ENCODE results near the gene AK5.

Gene AK5

DNA sequence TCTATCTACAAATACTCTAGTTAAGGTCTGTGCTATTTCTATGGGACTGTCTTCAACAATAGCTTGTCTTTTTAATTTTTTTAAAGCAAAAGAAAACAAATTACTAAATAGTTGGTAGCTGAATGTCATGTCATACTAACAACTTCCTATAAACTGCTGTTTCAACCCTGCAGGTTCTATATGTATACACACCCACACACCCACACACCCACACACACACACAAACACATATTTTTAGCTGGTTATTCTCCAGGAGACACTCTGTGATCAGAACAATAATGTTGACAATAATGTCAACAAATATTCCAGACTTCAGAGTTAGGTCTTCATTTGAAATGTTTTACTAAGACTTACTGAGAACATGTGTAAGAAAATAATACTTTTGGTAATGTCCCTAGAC, 66.7 kb downstream of the AK5 start:
- no peak for DNase-seq (ENCODE audit: low read depth)
- TF ChIP-seq, protein P1, sequence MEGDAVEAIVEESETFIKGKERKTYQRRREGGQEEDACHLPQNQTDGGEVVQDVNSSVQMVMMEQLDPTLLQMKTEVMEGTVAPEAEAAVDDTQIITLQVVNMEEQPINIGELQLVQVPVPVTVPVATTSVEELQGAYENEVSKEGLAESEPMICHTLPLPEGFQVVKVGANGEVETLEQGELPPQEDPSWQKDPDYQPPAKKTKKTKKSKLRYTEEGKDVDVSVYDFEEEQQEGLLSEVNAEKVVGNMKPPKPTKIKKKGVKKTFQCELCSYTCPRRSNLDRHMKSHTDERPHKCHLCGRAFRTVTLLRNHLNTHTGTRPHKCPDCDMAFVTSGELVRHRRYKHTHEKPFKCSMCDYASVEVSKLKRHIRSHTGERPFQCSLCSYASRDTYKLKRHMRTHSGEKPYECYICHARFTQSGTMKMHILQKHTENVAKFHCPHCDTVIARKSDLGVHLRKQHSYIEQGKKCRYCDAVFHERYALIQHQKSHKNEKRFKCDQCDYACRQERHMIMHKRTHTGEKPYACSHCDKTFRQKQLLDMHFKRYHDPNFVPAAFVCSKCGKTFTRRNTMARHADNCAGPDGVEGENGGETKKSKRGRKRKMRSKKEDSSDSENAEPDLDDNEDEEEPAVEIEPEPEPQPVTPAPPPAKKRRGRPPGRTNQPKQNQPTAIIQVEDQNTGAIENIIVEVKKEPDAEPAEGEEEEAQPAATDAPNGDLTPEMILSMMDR (IDR thresholded peaks at IDR 0.05; ENCODE audit: insufficient read depth, low read depth, low read length, missing control alignments), result no peak
- no peak overlapping the region for H3K4me3 ChIP-seq (ENCODE audit: low read length)

DNA sequence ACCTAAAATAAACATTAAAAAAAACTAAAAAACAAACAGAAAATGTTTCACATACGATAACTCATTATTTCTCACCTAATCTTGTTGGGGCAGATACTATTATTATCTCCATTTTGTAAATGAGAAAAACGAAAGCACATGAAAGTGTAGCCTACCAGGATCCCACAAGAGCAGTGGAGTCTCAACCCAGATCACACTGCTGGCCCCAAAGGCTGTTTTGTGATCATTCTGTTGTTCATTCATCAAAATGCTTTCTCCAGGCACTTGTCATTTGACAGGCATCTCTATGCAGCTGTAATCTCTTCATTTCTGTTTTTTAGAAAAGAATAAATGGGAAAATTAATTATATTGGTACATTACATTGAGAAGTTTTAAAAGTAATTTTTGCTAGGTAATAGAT, 67.5 kb downstream of the AK5 start:
- no peak for DNase-seq (ENCODE audit: low read depth)
- TF ChIP-seq, protein P1 (IDR thresholded peaks at IDR 0.05; ENCODE audit: insufficient read depth, low read depth, low read length, missing control alignments), result no peak
- no peak overlapping the region for H3K4me3 ChIP-seq (ENCODE audit: low read length)

DNA sequence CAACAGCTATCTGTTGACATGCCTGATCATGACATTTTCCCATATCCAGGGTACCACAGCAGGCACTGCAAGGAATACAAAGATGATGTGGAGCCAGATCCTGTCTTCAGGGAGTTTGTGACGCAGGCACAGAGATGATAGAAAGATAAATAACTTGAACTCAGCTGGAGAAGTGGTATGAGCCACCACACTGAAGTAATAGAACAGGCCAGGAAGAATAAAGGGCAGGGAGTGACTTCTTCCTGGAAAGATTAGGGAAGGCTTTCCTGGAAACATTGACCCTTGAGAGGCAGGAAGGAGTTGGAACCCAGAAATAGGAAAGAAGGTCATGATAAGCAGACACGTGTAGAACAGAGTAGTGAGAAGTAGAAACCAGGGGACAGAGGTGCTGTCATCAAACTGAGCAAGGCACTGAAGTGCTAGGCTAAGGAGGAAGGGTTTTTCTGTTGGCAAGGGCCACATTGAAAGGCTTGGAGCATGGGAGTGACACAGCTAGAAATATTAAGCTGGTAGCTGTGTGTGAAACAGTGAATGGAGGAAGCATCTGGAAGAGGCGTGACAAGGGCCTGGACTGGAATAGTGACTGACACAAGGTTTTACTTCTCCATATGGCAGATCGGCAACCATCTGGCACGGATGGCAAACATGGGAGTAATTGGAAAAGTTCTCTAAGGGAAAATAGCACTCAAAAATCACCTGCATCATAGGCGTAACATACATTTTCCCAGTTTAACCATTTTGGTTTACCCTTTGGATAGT, 68.4 kb downstream of the AK5 start:
- DNase-seq (ENCODE audit: low read depth), result no peak
- TF ChIP-seq, protein P1 (IDR thresholded peaks at IDR 0.05; ENCODE audit: insufficient read depth, low read depth, low read length, missing control alignments), result no peak
- no peak overlapping the region for H3K4me3 ChIP-seq (ENCODE audit: low read length)

DNA sequence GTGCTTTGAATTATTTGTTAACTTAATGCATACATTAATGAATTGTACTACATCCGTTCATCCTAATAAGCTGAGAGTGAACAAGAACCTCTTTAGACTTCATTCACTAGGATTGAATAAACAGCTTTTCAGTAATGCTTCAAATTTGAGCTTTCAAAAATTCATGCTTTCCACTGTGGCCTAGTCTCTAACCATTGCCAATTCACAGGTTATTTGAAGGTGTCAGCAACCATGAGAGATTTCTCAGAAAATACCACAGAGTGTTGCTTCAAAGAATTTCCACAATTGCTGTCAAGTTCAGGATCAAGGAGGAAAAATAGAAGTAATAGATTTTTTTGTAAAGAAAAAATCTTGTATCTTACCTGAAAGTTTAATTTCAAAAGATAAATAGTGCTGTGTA, 72.7 kb downstream of the AK5 start:
- TF ChIP-seq, protein P1 (IDR thresholded peaks at IDR 0.05; ENCODE audit: insufficient read depth, low read depth, low read length, missing control alignments), result no peak
- no peak for DNase-seq (ENCODE audit: low read depth)
- no peak overlapping the region for H3K4me3 ChIP-seq (ENCODE audit: low read length)

DNA sequence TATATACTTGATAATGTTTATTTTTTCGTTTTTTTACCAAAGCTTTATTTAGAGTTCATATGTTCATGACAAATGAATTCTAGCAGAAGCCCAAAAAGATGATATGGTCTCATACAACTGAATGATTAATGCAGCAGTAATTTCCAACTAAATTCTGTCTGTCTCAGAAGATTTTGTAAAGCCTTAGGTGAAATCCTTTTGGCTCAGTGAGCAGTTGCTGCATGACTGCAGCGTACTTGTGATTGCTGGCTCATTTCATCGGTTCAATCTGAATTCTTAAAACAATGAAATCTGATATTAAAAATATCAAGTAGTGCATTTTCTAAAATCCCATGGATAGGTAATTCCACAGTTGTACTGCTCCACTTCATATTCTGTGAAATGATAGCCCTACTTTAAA, 73.2 kb downstream of the AK5 start:
- TF ChIP-seq, protein P1 (IDR thresholded peaks at IDR 0.05; ENCODE audit: insufficient read depth, low read depth, low read length, missing control alignments), result no peak
- no peak for DNase-seq (ENCODE audit: low read depth)
- H3K4me3 ChIP-seq (ENCODE audit: low read length), result no peak overlapping the region

DNA sequence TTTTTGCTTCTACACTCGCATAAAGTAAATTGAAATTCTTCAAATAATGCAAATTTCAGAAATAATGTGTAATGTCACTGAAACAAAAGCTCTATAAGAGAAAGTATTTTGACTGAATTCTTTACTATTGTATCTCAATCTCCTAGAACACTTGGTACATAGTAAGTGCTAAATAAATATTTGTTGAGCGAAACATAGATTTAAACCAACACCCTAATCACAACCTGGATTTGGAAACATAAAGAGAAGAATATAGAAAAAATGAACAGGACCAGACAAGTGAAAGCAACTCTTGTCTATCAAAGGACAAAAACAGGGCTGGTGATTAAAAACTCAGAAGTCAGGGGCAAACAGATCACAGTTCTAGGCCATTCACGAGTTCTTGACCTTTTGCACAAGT, 74.3 kb downstream of the AK5 start:
- H3K4me3 ChIP-seq (ENCODE audit: low read length), result no peak overlapping the region
- TF ChIP-seq, protein P1 (IDR thresholded peaks at IDR 0.05; ENCODE audit: insufficient read depth, low read depth, low read length, missing control alignments), result no peak
- DNase-seq (ENCODE audit: low read depth), result no peak

DNA sequence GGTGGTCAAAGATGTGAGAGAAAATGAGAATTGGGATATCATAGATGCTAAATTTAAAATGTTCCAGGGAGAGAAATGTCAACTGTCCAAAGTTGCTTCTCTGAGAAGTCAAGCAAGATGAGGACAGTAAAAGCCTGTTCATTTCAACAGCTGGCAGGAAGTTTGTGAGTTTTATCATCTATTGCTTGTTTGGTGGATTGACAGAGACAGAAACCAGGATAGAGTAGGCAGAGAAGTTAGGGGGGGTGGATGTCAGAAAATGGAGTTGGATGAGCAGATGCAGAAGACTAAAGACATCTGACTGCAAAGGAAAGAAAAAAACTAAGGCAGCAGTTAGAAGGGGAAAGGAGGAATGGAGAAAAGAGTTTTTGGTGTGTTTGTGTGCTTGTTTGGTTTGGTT, 78.4 kb downstream of the AK5 start:
- TF ChIP-seq, protein P1 (IDR thresholded peaks at IDR 0.05; ENCODE audit: insufficient read depth, low read depth, low read length, missing control alignments), result no peak
- DNase-seq (ENCODE audit: low read depth), result no peak
- no peak overlapping the region for H3K4me3 ChIP-seq (ENCODE audit: low read length)

All from epithelial cell of esophagus (primary cell).